Kidney (tissue), 14 donors: ENCODE results near the gene RAPGEF5. TPM values are rescaled to one million over a fixed set of nuclear protein-coding genes. Genes with fewer than 3 reads are reported as not detected.

Experiments
- DNase-seq, 5 donors: peaks; one replicate each; pipeline ENCODE4 v3.0.0-alpha.2; 2013 to 2020
- FAIRE-seq: peaks from 2 replicates; lab custom pipeline; 2012; peaks lifted over from hg19 to GRCh38; lab: Jason Lieb, UNC
- H3K27ac ChIP-seq, 2 donors: one replicate each; pipeline ENCODE4 v1.7.0; 2013; ENCODE audit warnings: low read depth in 2 of 2, low read length in 2 of 2, inconsistent platforms in 1 of 2
- H3K27me3 ChIP-seq: one replicate; pipeline ENCODE4 v1.7.1; 2013; ENCODE audit warnings: low read length, inconsistent platforms; ENCODE audit not compliant: control insufficient read depth, insufficient read depth
- H3K36me3 ChIP-seq, 3 donors: one replicate each; pipeline versions ENCODE4 v1.7.0 to v1.7.1; 2013; ENCODE audit warnings: low read length in 3 of 3, control low read depth in 1 of 3, inconsistent platforms in 1 of 3; ENCODE audit not compliant: insufficient read depth in 3 of 3, control insufficient read depth in 2 of 3
- H3K4me1 ChIP-seq, 3 donors: one replicate each; pipeline versions ENCODE4 v1.7.0 to v1.7.1; 2013; ENCODE audit warnings: low read length in 3 of 3, inconsistent platforms in 1 of 3, low read depth in 1 of 3; ENCODE audit not compliant: control insufficient read depth in 2 of 3, insufficient read depth in 2 of 3
- H3K4me3 ChIP-seq, 3 donors: one replicate each; pipeline versions ENCODE4 v1.7.0 to v1.8.1; 2013; ENCODE audit warnings: low read length in 3 of 3, control low read depth in 1 of 3, inconsistent platforms in 1 of 3
- H3K9ac ChIP-seq, 3 donors: one replicate each; pipeline versions ENCODE4 v1.7.0 to v1.7.1; 2013; ENCODE audit warnings: low read length in 3 of 3, control low read depth in 1 of 3, inconsistent platforms in 1 of 3
- H3K9me3 ChIP-seq, 3 donors: one replicate each; pipeline versions ENCODE4 v1.7.0 to v1.7.1; 2013; ENCODE audit warnings: low read length in 3 of 3, control low read depth in 1 of 3, inconsistent platforms in 1 of 3; ENCODE audit not compliant: control insufficient read depth in 2 of 3, insufficient read depth in 1 of 3
- CTCF ChIP-seq: IDR thresholded peaks from 3 replicates; pipeline ENCODE4 v1.5.1; 2012; ENCODE audit warnings: mild to moderate bottlenecking, moderate library complexity, borderline replicate concordance; ENCODE audit not compliant: insufficient read depth; ENCODE audit errors: extremely low read depth
- intact Hi-C: fragments of 100-400 bp; cut with DNase I; formaldehyde crosslinking; loops from one replicate; pipeline ENCODE4 v1.11.1; 2022
- polyA plus RNA-seq: library from polyadenylated mRNA; stranded (reverse); fragments of 350-450 nt; fragmentation: Illumina TruSeq; extraction: RNeasy Lipid Tissue Mini Kit (QIAGEN cat#74804); gene quantifications from one replicate; pipeline ENCODE4 v1.2.3, GENCODE V29; 2014; ENCODE audit warnings: low read depth, low replicate concordance; ENCODE audit not compliant: insufficient read depth
- total RNA-seq: library from RNA; stranded (reverse); fragmentation: NEBNext Ultra II Directional; extraction: Animal tissue kit (Norgen Biotek cat#: 25700); gene quantifications from one replicate; pipeline ENCODE4 v1.2.1, GENCODE V29; 2021
- donor health status: control.
- donor health status: control.
- donor health status: control.
- donor health status: control.
- donor health status: control.
- donor health status: DM: yes; HTN: yes; CAD: no.
- donor health status: Normal renal cell carcinoma (clear cell type).

RAPGEF5 gene
- total and polyA plus RNA-seq, 2 donors from 2014 or later, result 3.9 to 67.8 TPM

GRCh38 chr7:22330903-22331302 is 26.1 kb downstream of the RAPGEF5 start:
- no peak overlapping the region for H3K9ac ChIP-seq
- no peak for FAIRE-seq
- TF ChIP-seq CTCF, result no peak
- H3K4me3 ChIP-seq, result no peak overlapping the region
- peaks cover 0 to 5% (median 0%) of the 10 kb centered on the region in 3 donors for H3K4me1 ChIP-seq
- no peaks in the 10 kb centered on the region for H3K27me3 ChIP-seq
- H3K27ac ChIP-seq, result no peak overlapping the region
- intact Hi-C loops, result no loop called here
- no peaks in the 10 kb centered on the region for H3K9me3 ChIP-seq
- DNase-seq, result no peak
- no peaks in the 10 kb centered on the region for H3K36me3 ChIP-seq

- intact Hi-C loops, result no loop called here
- Histone ChIP-seq H3K4me1 (peaks cover 0 to 5% (median 0%) of the 10 kb centered on the region in 3 donors), H3K27ac (no peak overlapping the region), H3K36me3 (no peaks in the 10 kb centered on the region), H3K27me3 (no peaks in the 10 kb centered on the region), H3K9ac (no peak overlapping the region), H3K4me3 (no peak overlapping the region), H3K9me3 (no peaks in the 10 kb centered on the region)
- no peak for TF ChIP-seq CTCF
- DNase-seq (peak in 4 of 5 donors; percentile 50 to 77 (median 69)), FAIRE-seq (no peak)
These were observed 27.0 kb downstream of the RAPGEF5 start for GRCh38 chr7:22329816-22330524.

GRCh38 chr7:22326181-22326580 is 30.8 kb downstream of the RAPGEF5 start:
- intact Hi-C loops, result no loop called here
- FAIRE-seq (no peak), DNase-seq (no peak)
- Histone ChIP-seq H3K27me3 (no peaks in the 10 kb centered on the region), H3K27ac (no peak overlapping the region), H3K36me3 (no peaks in the 10 kb centered on the region), H3K9me3 (no peaks in the 10 kb centered on the region), H3K9ac (no peak overlapping the region), H3K4me1 (no peaks in the 10 kb centered on the region), H3K4me3 (no peak overlapping the region)
- no peak for TF ChIP-seq CTCF

- H3K9ac ChIP-seq, result no peak overlapping the region
- no peaks in the 10 kb centered on the region for H3K4me1 ChIP-seq
- H3K36me3 ChIP-seq, result no peaks in the 10 kb centered on the region
- FAIRE-seq (no peak), DNase-seq (no peak)
- H3K9me3 ChIP-seq, result no peaks in the 10 kb centered on the region
- TF ChIP-seq CTCF, result no peak
- H3K27me3 ChIP-seq, result no peaks in the 10 kb centered on the region
- H3K27ac ChIP-seq, result no peak overlapping the region
- intact Hi-C loops, result no loop called here
- H3K4me3 ChIP-seq, result no peak overlapping the region
These were observed 31.3 kb downstream of the RAPGEF5 start for GRCh38 chr7:22325671-22326070.
